K562 (cell line): Measurements from ENCODE around the gene LIF. TPM values are rescaled to one million over a fixed set of nuclear protein-coding genes. Genes with fewer than 3 reads are reported as not detected.

Source experiments
- CEBPB ChIP-seq: fragments of 450-650 bp; IDR thresholded peaks from 2 replicates; pipeline ENCODE4 v1.6.1; 2016; ENCODE audit warnings: missing genetic modification characterization, missing compliant biosample characterization
- DPF2 ChIP-seq: fragments of 450-650 bp; IDR thresholded peaks from 2 replicates; pipeline ENCODE4 v1.6.1; 2016
- GATAD2B ChIP-seq: fragments of 450-650 bp; IDR thresholded peaks from 2 replicates; pipeline ENCODE4 v1.6.1; 2017; ENCODE audit warnings: mild to moderate bottlenecking, borderline replicate concordance
- MAFG ChIP-seq: fragments of 450-650 bp; conservative IDR thresholded peaks from 2 replicates; pipeline ENCODE4 v1.6.1; 2016; ENCODE audit warnings: missing genetic modification characterization, missing compliant biosample characterization
- MTA3 ChIP-seq: fragments of 450-650 bp; formaldehyde crosslinking; IDR thresholded peaks from 2 replicates; pipeline ENCODE4 v1.6.1; 2017; ENCODE audit warnings: mild to moderate bottlenecking, borderline replicate concordance
- MTF1 ChIP-seq: fragments of 250-450 bp; sonication (Bioruptor Pico); IDR thresholded peaks from 2 replicates; pipeline ENCODE4 v1.9.0; 2021; ENCODE audit warnings: moderate library complexity, mild to moderate bottlenecking, inconsistent platforms, borderline replicate concordance
- NCOA2 ChIP-seq, 2 experiments: fragments of 450-650 bp; IDR thresholded peaks; 2 replicates each; pipeline ENCODE4 v1.6.1; 2018; ENCODE audit warnings: mild to moderate bottlenecking in 2 of 2, moderate library complexity in 1 of 2; ENCODE audit not compliant: partially characterized antibody in 2 of 2
- NRF1 ChIP-seq, 2 experiments: fragments of 450-650 bp; IDR thresholded peaks in 1 of 2; conservative IDR thresholded peaks in 1 of 2; 2 replicates each; pipeline ENCODE4 v1.6.1; 2014; ENCODE audit warnings: mild to moderate bottlenecking in 2 of 2
- SAP30 ChIP-seq: fragments of 200-600 bp; sonication (generic); IDR thresholded peaks from 2 replicates; pipeline ENCODE4 v1.6.1; 2012; ENCODE audit warnings: borderline replicate concordance, low read depth, mild to moderate bottlenecking, moderate library complexity, low read length, control low read depth, inconsistent platforms; ENCODE audit not compliant: insufficient read depth, poor library complexity, severe bottlenecking
- SIN3A ChIP-seq, 2 experiments: fragments of 150-350 bp in 1 of 2; IDR thresholded peaks; 2 replicates each; pipeline ENCODE4 v1.6.1; 2011 to 2016; ENCODE audit warnings: borderline replicate concordance in 2 of 2, low read depth in 2 of 2, low read length in 2 of 2, mild to moderate bottlenecking in 2 of 2, moderate library complexity in 2 of 2; ENCODE audit not compliant: control insufficient read depth in 1 of 2
- SIN3B ChIP-seq: fragments of 450-650 bp; IDR thresholded peaks from 2 replicates; pipeline ENCODE4 v1.6.1; 2017; ENCODE audit warnings: low read depth, mild to moderate bottlenecking, moderate library complexity
- SMAD2 ChIP-seq: fragments of 150-350 bp; IDR thresholded peaks from 2 replicates; pipeline ENCODE4 v1.6.1; 2014; ENCODE audit warnings: low read depth, mild to moderate bottlenecking, low read length
- SNIP1 ChIP-seq: fragments of 450-650 bp; IDR thresholded peaks from 2 replicates; pipeline ENCODE4 v1.7.1; 2017; ENCODE audit warnings: low read depth, mild to moderate bottlenecking
- SP2 ChIP-seq: IDR thresholded peaks from 2 replicates; pipeline ENCODE4 v1.6.1; 2011; ENCODE audit warnings: mild to moderate bottlenecking, low read depth, low read length, moderate library complexity; ENCODE audit not compliant: poor library complexity, severe bottlenecking; ENCODE audit errors: extremely low read depth
- TAL1 ChIP-seq: fragments of 450-650 bp; IDR thresholded peaks from 2 replicates; pipeline ENCODE4 v1.6.1; 2016; ENCODE audit warnings: mild to moderate bottlenecking
- TEAD1 ChIP-seq, 2 experiments: fragments of 450-650 bp in 1 of 2; sonication (generic) in 1 of 2; formaldehyde crosslinking; IDR thresholded peaks; 2 replicates each; pipeline versions ENCODE4 v1.4.0 to v1.8.0; 2020 to 2022; ENCODE audit warnings: mild to moderate bottlenecking in 2 of 2, missing genetic modification reagents in 1 of 2
- ZFPM2 ChIP-seq: fragments of 250-450 bp; sonication (Bioruptor Pico); IDR thresholded peaks from 2 replicates; pipeline ENCODE4 v1.5.1; 2022; ENCODE audit warnings: mild to moderate bottlenecking
- ZKSCAN1 ChIP-seq: fragments of 150-350 bp; IDR thresholded peaks from 2 replicates; pipeline ENCODE4 v1.6.1; 2016; ENCODE audit warnings: low read depth, low read length
- ZNF644 ChIP-seq: fragments of 200-800 bp; sonication (Bioruptor generic); IDR thresholded peaks from 2 replicates; pipeline ENCODE4 v1.6.1; 2016; ENCODE audit warnings: low read depth, missing genetic modification characterization, missing compliant biosample characterization
- ZSCAN29 ChIP-seq: fragments of 450-650 bp; IDR thresholded peaks from 2 replicates; pipeline ENCODE4 v1.6.1; 2017
- ZZZ3 ChIP-seq: fragments of 450-650 bp; IDR thresholded peaks from 2 replicates; pipeline ENCODE4 v1.6.1; 2016; ENCODE audit warnings: antibody characterized with exemption, mild to moderate bottlenecking, moderate library complexity
- polyA plus RNA-seq, 8 experiments: library from polyadenylated mRNA; depleted of rRNA in 4 of 8; stranded (reverse) in 5 of 8; unstranded in 3 of 8; fragments of >200 nt; fragmentation: Nextera tagmentation in 2 of 8; fragmentation: Illumina TruSeq in 1 of 8; extraction: Ambion mirVana in 2 of 8; extraction: Trizol in 1 of 8; gene quantifications; 2 replicates each; pipeline versions ENCODE4 v1.2.1 to v1.2.3, GENCODE V29; 2011 to 2014; ENCODE audit warnings: inconsistent platforms in 1 of 8, missing spikeins in 1 of 8
- total RNA-seq, 7 experiments: library from RNA; depleted of rRNA in 6 of 7; stranded (reverse); fragments of >200 nt in 6 of 7; fragmentation: Illumina TruSeq in 2 of 7; extraction: Trizol in 2 of 7; gene quantifications; 2 replicates each; pipeline versions ENCODE4 v1.2.1 to v1.2.3, GENCODE V29; 2011 to 2021; ENCODE audit warnings: low replicate concordance in 1 of 7
- TF ChIP-seq, protein P1 (sequence below): fragments of 250-450 bp; sonication (Bioruptor Pico); IDR thresholded peaks from 2 replicates; pipeline ENCODE4 v1.5.0; 2020; ENCODE audit warnings: mild to moderate bottlenecking, borderline replicate concordance
- TF ChIP-seq, protein P2 (sequence below): sonication (generic); formaldehyde crosslinking; IDR thresholded peaks from 2 replicates; pipeline ENCODE4 v1.8.0; 2023; ENCODE audit warnings: mild to moderate bottlenecking, missing genetic modification reagents

Gene LIF
- total and polyA plus RNA-seq, 9 of the 15 experiments (the other 6 are each of a cell fraction or from before 2014, with no cell fraction given), result 0.05 to 0.39 (median 0.18) TPM; not detected in 3

DNA sequence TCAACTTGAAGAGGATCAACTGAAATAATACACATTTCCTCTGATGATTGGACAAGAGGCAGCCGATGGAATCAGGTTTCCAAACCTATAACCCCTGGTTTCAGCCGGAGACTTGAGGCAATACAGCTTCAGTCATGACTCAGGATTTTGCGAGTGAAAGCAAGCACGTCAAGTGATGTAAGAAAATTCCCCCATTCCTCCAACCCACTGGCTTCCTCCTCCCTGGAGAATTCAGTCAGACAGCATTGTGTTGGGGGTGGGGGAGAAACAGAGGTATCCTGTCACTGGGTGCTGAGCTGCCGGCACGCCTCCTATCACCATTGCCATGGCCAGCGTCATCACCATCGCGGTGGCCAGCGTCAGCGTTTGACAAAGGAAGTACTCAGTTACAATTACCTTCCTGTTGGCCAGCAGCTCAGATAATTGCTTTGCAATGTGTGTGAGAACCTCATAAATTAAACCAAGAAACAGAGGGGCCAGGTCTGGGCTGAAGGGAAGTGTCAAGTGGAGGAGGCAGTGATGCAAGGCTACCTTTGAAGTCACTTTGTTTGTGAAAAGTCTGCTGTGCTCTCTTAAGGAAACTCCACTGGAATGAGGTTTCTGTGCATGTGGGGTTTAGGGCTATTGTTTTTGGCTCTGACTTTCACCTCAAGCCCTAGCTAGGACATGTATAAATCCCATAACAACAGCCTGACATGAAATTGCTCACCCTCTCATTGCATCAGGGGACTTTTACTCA, 50.2 kb downstream of the LIF start (continued):
- TF ChIP-seq, protein P1, sequence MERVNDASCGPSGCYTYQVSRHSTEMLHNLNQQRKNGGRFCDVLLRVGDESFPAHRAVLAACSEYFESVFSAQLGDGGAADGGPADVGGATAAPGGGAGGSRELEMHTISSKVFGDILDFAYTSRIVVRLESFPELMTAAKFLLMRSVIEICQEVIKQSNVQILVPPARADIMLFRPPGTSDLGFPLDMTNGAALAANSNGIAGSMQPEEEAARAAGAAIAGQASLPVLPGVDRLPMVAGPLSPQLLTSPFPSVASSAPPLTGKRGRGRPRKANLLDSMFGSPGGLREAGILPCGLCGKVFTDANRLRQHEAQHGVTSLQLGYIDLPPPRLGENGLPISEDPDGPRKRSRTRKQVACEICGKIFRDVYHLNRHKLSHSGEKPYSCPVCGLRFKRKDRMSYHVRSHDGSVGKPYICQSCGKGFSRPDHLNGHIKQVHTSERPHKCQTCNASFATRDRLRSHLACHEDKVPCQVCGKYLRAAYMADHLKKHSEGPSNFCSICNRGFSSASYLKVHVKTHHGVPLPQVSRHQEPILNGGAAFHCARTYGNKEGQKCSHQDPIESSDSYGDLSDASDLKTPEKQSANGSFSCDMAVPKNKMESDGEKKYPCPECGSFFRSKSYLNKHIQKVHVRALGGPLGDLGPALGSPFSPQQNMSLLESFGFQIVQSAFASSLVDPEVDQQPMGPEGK (CRISPR knock-in tag), result no peak
- TF ChIP-seq ZNF644 (tag), result peak; percentile 59; the same call in 1 of the 2 replicates
- TF ChIP-seq SAP30, result peak; percentile 28
- peak; percentile 19; the same call in 1 of the 2 replicates for TF ChIP-seq MTA3
- TF ChIP-seq SIN3A (IDR thresholded peaks at IDR 0.05; ENCODE audit: borderline replicate concordance in 2 of 2, control insufficient read depth in 1 of 2, low read depth in 2 of 2, low read length in 2 of 2), result no peak
- no peak for TF ChIP-seq ZZZ3
- no peak for TF ChIP-seq GATAD2B
- TF ChIP-seq MAFG (tag), result peak; percentile 64
- no peak for TF ChIP-seq MTF1 (CRISPR knock-in tag)
- 0 out of 2 replicates have a peak, but pooled peaks have one; percentile 39 for TF ChIP-seq DPF2
- no peak for TF ChIP-seq SNIP1
- TF ChIP-seq ZKSCAN1, result no peak
- peak in 1 of 2 experiments; percentile 41; a peak in 1 of 4 replicates for TF ChIP-seq TEAD1 (CRISPR knock-in tag; IDR thresholded peaks at IDR 0.05)
- no peak for TF ChIP-seq ZFPM2 (CRISPR knock-in tag)
- TF ChIP-seq, protein P2, sequence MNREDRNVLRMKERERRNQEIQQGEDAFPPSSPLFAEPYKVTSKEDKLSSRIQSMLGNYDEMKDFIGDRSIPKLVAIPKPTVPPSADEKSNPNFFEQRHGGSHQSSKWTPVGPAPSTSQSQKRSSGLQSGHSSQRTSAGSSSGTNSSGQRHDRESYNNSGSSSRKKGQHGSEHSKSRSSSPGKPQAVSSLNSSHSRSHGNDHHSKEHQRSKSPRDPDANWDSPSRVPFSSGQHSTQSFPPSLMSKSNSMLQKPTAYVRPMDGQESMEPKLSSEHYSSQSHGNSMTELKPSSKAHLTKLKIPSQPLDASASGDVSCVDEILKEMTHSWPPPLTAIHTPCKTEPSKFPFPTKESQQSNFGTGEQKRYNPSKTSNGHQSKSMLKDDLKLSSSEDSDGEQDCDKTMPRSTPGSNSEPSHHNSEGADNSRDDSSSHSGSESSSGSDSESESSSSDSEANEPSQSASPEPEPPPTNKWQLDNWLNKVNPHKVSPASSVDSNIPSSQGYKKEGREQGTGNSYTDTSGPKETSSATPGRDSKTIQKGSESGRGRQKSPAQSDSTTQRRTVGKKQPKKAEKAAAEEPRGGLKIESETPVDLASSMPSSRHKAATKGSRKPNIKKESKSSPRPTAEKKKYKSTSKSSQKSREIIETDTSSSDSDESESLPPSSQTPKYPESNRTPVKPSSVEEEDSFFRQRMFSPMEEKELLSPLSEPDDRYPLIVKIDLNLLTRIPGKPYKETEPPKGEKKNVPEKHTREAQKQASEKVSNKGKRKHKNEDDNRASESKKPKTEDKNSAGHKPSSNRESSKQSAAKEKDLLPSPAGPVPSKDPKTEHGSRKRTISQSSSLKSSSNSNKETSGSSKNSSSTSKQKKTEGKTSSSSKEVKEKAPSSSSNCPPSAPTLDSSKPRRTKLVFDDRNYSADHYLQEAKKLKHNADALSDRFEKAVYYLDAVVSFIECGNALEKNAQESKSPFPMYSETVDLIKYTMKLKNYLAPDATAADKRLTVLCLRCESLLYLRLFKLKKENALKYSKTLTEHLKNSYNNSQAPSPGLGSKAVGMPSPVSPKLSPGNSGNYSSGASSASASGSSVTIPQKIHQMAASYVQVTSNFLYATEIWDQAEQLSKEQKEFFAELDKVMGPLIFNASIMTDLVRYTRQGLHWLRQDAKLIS (CRISPR knock-in tag), result no peak
- no peak for TF ChIP-seq SMAD2
- peak in 1 of 2 experiments; percentile 11; a peak in 1 of 4 replicates for TF ChIP-seq NRF1 (conservative IDR thresholded peaks at IDR 0.05 in 1 of 2, IDR thresholded peaks at IDR 0.05 in 1 of 2)
- TF ChIP-seq ZSCAN29, result no peak
- TF ChIP-seq TAL1, result no peak
- no peak for TF ChIP-seq SIN3B
- TF ChIP-seq SP2, result no peak
- TF ChIP-seq CEBPB (tag), result peak; percentile 61
- TF ChIP-seq NCOA2 (IDR thresholded peaks at IDR 0.05; ENCODE audit: partially characterized antibody in 2 of 2), result no peak
